Liver (tissue), 9 donors: ENCODE data around the gene NIT1. TPM values are rescaled to one million over a fixed set of nuclear protein-coding genes. Genes with fewer than 3 reads are reported as not detected.

ENCODE experiments used
- DNase-seq: peaks from one replicate; pipeline ENCODE4 v3.0.0-alpha.2; 2017; ENCODE audit warnings: low spot score
- H3K27ac ChIP-seq, 2 donors: one replicate each; pipeline ENCODE4 v1.7.0; 2013; ENCODE audit warnings: inconsistent platforms in 2 of 2, low read length in 2 of 2, control low read depth in 1 of 2, low read depth in 1 of 2, mild to moderate bottlenecking in 1 of 2
- H3K27me3 ChIP-seq, 4 donors: one replicate each; pipeline versions ENCODE4 v1.6.1 to v1.7.0; 2013; ENCODE audit warnings: low read length in 3 of 4, inconsistent platforms in 1 of 4, mild to moderate bottlenecking in 1 of 4, moderate library complexity in 1 of 4; ENCODE audit not compliant: control insufficient read depth in 4 of 4, insufficient read depth in 4 of 4
- H3K36me3 ChIP-seq, 4 donors: one replicate each; pipeline versions ENCODE4 v1.6.1 to v1.7.0; 2013; ENCODE audit warnings: low read length in 3 of 4, mild to moderate bottlenecking in 3 of 4, low read depth in 1 of 4, moderate library complexity in 1 of 4; ENCODE audit not compliant: control insufficient read depth in 4 of 4, insufficient read depth in 3 of 4
- H3K4me1 ChIP-seq, 4 donors: one replicate each; pipeline versions ENCODE4 v1.6.1 to v1.7.0; 2013; ENCODE audit warnings: low read length in 3 of 4, mild to moderate bottlenecking in 3 of 4, moderate library complexity in 1 of 4; ENCODE audit not compliant: control insufficient read depth in 4 of 4, insufficient read depth in 4 of 4
- H3K4me3 ChIP-seq, 3 donors: one replicate each; pipeline versions ENCODE4 v1.6.1 to v1.7.0; 2013; ENCODE audit warnings: low read length in 3 of 3, control low read depth in 1 of 3, low read depth in 1 of 3, mild to moderate bottlenecking in 1 of 3
- H3K9ac ChIP-seq, 2 donors: one replicate each; pipeline ENCODE4 v1.7.0; 2013; ENCODE audit warnings: low read length in 2 of 2, mild to moderate bottlenecking in 2 of 2, moderate library complexity in 2 of 2, control low read depth in 1 of 2, low read depth in 1 of 2
- H3K9me3 ChIP-seq, 4 donors: one replicate each; pipeline versions ENCODE4 v1.6.1 to v1.7.0; 2013; ENCODE audit warnings: low read length in 3 of 4; ENCODE audit not compliant: control insufficient read depth in 4 of 4
- FOXA2 ChIP-seq: IDR thresholded peaks from 2 replicates; pipeline ENCODE4 v1.6.1; 2016; ENCODE audit warnings: antibody characterized with exemption
- HNF4A ChIP-seq, 2 donors: conservative IDR thresholded peaks; 2 replicates each; pipeline ENCODE4 v1.6.1; 2016; ENCODE audit warnings: antibody characterized with exemption in 2 of 2, mild to moderate bottlenecking in 2 of 2
- HNF4G ChIP-seq: IDR thresholded peaks from 2 replicates; pipeline ENCODE4 v1.6.1; 2016; ENCODE audit warnings: antibody characterized with exemption
- JUND ChIP-seq, 2 donors: IDR thresholded peaks; 2 replicates each; pipeline ENCODE4 v1.6.1; 2016; ENCODE audit warnings: antibody characterized with exemption in 2 of 2
- RAD21 ChIP-seq, 2 donors: IDR thresholded peaks; 2 replicates each; pipeline ENCODE4 v1.6.1; 2016; ENCODE audit warnings: antibody characterized with exemption in 2 of 2, mild to moderate bottlenecking in 2 of 2
- RXRA ChIP-seq, 2 donors: IDR thresholded peaks; 2 replicates each; pipeline ENCODE4 v1.6.1; 2017 to 2018; ENCODE audit warnings: antibody characterized with exemption in 2 of 2, mild to moderate bottlenecking in 1 of 2
- SP1 ChIP-seq: IDR thresholded peaks from 2 replicates; pipeline ENCODE4 v1.6.1; 2018; ENCODE audit warnings: antibody characterized with exemption, mild to moderate bottlenecking
- TAF1 ChIP-seq: conservative IDR thresholded peaks from 2 replicates; pipeline ENCODE4 v1.6.1; 2016; ENCODE audit warnings: antibody characterized with exemption, mild to moderate bottlenecking
- WGBS: extraction: QIAGEN DNeasy Blood & Tissue Kit; methylation state at CpG from one replicate; pipeline ENCODE4 v1.1.7; 2013; 5-methylcytosine and 5-hydroxymethylcytosine counted together
- polyA plus RNA-seq, 2 donors: library from polyadenylated mRNA; stranded (reverse) in 1 of 2; unstranded in 1 of 2; fragments of 200-250 nt in 1 of 2; fragments of >200 nt in 1 of 2; fragmentation: Nextera tagmentation in 1 of 2; extraction: Ambion mirVana in 1 of 2; gene quantifications; one replicate each; pipeline versions ENCODE4 v1.2.1 to v1.2.3, GENCODE V29; 2013 to 2015
- total RNA-seq, 2 donors: library from RNA; depleted of rRNA; stranded (reverse); fragments of >200 nt; gene quantifications; one replicate each; pipeline ENCODE4 v1.2.3, GENCODE V29; 2014
- TF ChIP-seq, protein P1 (sequence below): fragments of 150-350 bp; IDR thresholded peaks from 2 replicates; pipeline ENCODE4 v1.5.1; 2017; ENCODE audit warnings: improper control_type of control experiment, low read depth, low read length; ENCODE audit not compliant: missing input control
- TF ChIP-seq, protein P2 (sequence below): IDR thresholded peaks from 2 replicates; pipeline ENCODE4 v1.6.1; 2016; ENCODE audit warnings: antibody characterized with exemption
- TF ChIP-seq, protein P3 (sequence below): IDR thresholded peaks from 2 replicates; pipeline ENCODE4 v1.6.1; 2016; ENCODE audit warnings: antibody characterized with exemption, mild to moderate bottlenecking
- donor health status: healthy.
- donor health status: healthy.
- donor health status: healthy.
- donor health status: healthy.
- donor health status: healthy.

NIT1 gene
- total and polyA plus RNA-seq, 4 donors: 17.8 to 45.8 (median 39.3) TPM

DNA sequence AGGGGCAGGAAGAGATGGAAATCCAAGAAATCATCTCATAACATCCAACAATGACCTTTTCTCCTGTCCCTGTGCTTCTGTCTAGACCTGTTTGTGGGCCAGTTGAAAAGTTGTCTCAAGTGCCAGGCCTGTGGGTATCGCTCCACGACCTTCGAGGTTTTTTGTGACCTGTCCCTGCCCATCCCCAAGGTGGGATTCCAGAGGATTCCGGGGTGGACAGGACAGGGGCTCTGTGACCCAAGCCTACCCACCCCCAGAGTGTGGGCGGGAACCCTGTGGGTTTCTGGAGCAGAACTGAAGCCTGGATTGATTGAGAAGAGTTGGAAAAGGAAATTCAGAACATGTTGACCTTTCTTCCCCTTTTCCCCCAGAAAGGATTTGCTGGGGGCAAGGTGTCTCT, 45.9 kb downstream of the NIT1 start:
- TF ChIP-seq HNF4A (conservative IDR thresholded peaks at IDR 0.05) (no peak), RXRA (IDR thresholded peaks at IDR 0.05) (no peak), FOXA2 (no peak), JUND (IDR thresholded peaks at IDR 0.05) (no peak), SP1 (no peak), RAD21 (IDR thresholded peaks at IDR 0.05) (no peak)
- TF ChIP-seq, protein P1, sequence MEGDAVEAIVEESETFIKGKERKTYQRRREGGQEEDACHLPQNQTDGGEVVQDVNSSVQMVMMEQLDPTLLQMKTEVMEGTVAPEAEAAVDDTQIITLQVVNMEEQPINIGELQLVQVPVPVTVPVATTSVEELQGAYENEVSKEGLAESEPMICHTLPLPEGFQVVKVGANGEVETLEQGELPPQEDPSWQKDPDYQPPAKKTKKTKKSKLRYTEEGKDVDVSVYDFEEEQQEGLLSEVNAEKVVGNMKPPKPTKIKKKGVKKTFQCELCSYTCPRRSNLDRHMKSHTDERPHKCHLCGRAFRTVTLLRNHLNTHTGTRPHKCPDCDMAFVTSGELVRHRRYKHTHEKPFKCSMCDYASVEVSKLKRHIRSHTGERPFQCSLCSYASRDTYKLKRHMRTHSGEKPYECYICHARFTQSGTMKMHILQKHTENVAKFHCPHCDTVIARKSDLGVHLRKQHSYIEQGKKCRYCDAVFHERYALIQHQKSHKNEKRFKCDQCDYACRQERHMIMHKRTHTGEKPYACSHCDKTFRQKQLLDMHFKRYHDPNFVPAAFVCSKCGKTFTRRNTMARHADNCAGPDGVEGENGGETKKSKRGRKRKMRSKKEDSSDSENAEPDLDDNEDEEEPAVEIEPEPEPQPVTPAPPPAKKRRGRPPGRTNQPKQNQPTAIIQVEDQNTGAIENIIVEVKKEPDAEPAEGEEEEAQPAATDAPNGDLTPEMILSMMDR: no peak
- TF ChIP-seq, protein P2, sequence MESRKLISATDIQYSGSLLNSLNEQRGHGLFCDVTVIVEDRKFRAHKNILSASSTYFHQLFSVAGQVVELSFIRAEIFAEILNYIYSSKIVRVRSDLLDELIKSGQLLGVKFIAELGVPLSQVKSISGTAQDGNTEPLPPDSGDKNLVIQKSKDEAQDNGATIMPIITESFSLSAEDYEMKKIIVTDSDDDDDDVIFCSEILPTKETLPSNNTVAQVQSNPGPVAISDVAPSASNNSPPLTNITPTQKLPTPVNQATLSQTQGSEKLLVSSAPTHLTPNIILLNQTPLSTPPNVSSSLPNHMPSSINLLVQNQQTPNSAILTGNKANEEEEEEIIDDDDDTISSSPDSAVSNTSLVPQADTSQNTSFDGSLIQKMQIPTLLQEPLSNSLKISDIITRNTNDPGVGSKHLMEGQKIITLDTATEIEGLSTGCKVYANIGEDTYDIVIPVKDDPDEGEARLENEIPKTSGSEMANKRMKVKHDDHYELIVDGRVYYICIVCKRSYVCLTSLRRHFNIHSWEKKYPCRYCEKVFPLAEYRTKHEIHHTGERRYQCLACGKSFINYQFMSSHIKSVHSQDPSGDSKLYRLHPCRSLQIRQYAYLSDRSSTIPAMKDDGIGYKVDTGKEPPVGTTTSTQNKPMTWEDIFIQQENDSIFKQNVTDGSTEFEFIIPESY: no peak
- TF ChIP-seq, protein P3, sequence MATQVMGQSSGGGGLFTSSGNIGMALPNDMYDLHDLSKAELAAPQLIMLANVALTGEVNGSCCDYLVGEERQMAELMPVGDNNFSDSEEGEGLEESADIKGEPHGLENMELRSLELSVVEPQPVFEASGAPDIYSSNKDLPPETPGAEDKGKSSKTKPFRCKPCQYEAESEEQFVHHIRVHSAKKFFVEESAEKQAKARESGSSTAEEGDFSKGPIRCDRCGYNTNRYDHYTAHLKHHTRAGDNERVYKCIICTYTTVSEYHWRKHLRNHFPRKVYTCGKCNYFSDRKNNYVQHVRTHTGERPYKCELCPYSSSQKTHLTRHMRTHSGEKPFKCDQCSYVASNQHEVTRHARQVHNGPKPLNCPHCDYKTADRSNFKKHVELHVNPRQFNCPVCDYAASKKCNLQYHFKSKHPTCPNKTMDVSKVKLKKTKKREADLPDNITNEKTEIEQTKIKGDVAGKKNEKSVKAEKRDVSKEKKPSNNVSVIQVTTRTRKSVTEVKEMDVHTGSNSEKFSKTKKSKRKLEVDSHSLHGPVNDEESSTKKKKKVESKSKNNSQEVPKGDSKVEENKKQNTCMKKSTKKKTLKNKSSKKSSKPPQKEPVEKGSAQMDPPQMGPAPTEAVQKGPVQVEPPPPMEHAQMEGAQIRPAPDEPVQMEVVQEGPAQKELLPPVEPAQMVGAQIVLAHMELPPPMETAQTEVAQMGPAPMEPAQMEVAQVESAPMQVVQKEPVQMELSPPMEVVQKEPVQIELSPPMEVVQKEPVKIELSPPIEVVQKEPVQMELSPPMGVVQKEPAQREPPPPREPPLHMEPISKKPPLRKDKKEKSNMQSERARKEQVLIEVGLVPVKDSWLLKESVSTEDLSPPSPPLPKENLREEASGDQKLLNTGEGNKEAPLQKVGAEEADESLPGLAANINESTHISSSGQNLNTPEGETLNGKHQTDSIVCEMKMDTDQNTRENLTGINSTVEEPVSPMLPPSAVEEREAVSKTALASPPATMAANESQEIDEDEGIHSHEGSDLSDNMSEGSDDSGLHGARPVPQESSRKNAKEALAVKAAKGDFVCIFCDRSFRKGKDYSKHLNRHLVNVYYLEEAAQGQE: no peak
- Histone ChIP-seq H3K4me3 (no peak overlapping the region), H3K4me1 (peaks cover 14 to 47% (median 34%) of the 10 kb centered on the region in 4 donors), H3K27me3 (no peaks in the 10 kb centered on the region), H3K9ac (no peak overlapping the region), H3K9me3 (no peaks in the 10 kb centered on the region), H3K27ac (no peak overlapping the region), H3K36me3 (peaks cover 0 to 19% (median 6%) of the 10 kb centered on the region in 4 donors)
- WGBS: 96% methylated on average over 5 of the region's 5 CpGs
- DNase-seq: no peak

DNA sequence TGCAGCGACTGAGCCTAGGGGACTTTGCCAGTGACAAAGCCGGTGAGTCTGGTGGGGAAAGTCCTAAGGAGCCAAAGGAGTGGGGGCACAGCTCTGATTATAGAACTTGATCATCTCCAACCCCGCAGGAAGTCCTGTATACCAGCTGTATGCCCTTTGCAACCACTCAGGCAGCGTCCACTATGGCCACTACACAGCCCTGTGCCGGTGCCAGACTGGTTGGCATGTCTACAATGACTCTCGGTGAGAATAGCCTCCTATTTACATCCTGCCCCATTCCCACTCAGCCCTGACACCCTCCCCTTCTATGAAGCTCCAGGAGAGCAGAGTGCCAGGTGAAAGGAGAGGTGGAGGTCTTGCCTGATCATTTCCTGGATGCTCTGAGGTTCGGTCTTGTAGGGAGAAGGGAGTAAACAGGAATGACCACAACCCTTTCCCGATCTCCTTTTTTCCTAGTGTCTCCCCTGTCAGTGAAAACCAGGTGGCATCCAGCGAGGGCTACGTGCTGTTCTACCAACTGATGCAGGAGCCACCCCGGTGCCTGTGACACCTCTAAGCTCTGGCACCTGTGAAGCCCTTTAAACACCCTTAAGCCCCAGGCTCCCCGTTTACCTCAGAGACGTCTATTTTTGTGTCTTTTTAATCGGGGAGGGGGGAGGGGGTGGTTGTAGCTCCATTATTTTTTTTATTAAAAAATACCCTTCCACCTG, 47.2 kb downstream of the NIT1 start:
- Histone ChIP-seq H3K9ac (peak overlapping the region in 1 of 2 donors; percentile 74), H3K27me3 (no peaks in the 10 kb centered on the region), H3K4me1 (peaks cover 10 to 39% (median 27%) of the 10 kb centered on the region in 4 donors), H3K36me3 (peaks cover 0 to 24% (median 8%) of the 10 kb centered on the region in 4 donors), H3K4me3 (peak overlapping the region in 1 of 3 donors; percentile 67), H3K27ac (peak overlapping the region; percentile 59 to 79), H3K9me3 (no peaks in the 10 kb centered on the region)
- TF ChIP-seq JUND (IDR thresholded peaks at IDR 0.05) (no peak), TAF1 (no peak), HNF4G (no peak)
- TF ChIP-seq, protein P1: no peak
- no peak for DNase-seq
- 68% methylated on average over 14 of the region's 14 CpGs for WGBS
